HepG2 (cell line): ENCODE data around the gene PRCD. TPM values are rescaled to one million over a fixed set of nuclear protein-coding genes. Genes with fewer than 3 reads are reported as not detected.

ENCODE experiments used
- ATF1 ChIP-seq: IDR thresholded peaks from 2 replicates; pipeline ENCODE4 v1.6.1; 2016; ENCODE audit warnings: mild to moderate bottlenecking, control low read depth
- CENPX ChIP-seq: sonication (generic); formaldehyde crosslinking; IDR thresholded peaks from 2 replicates; pipeline ENCODE4 v1.9.0; 2021; ENCODE audit warnings: mild to moderate bottlenecking, missing genetic modification reagents, moderate library complexity
- HES4 ChIP-seq: sonication (generic); formaldehyde crosslinking; IDR thresholded peaks from 2 replicates; pipeline ENCODE4 v1.9.0; 2021; ENCODE audit warnings: mild to moderate bottlenecking, missing genetic modification reagents, borderline replicate concordance
- KLF9 ChIP-seq: IDR thresholded peaks from 2 replicates; pipeline ENCODE4 v1.6.1; 2016; ENCODE audit warnings: low read depth
- MAF1 ChIP-seq: sonication (generic); formaldehyde crosslinking; IDR thresholded peaks from 2 replicates; pipeline ENCODE4 v1.5.0; 2020; ENCODE audit warnings: missing genetic modification reagents, borderline replicate concordance
- NFYB ChIP-seq: sonication (generic); formaldehyde crosslinking; IDR thresholded peaks from 2 replicates; pipeline ENCODE4 v1.4.0; 2020; ENCODE audit warnings: missing genetic modification reagents
- SP2 ChIP-seq: sonication (generic); formaldehyde crosslinking; IDR thresholded peaks from 2 replicates; pipeline ENCODE4 v1.5.1; 2020; ENCODE audit warnings: mild to moderate bottlenecking, missing genetic modification reagents
- THAP11 ChIP-seq: IDR thresholded peaks from 2 replicates; pipeline ENCODE4 v1.6.1; 2016; ENCODE audit warnings: missing biosample characterization, missing genetic modification reagents
- YY1 ChIP-seq: IDR thresholded peaks from 2 replicates; pipeline ENCODE4 v1.6.1; 2011; ENCODE audit warnings: low read length, low read depth, moderate library complexity, mild to moderate bottlenecking; ENCODE audit not compliant: insufficient read depth, insufficient replicate concordance
- ZNF256 ChIP-seq: sonication (generic); formaldehyde crosslinking; conservative IDR thresholded peaks from 2 replicates; pipeline ENCODE4 v1.4.0; 2020; ENCODE audit warnings: missing genetic modification reagents
- ZNF614 ChIP-seq: IDR thresholded peaks from 2 replicates; pipeline ENCODE4 v1.6.1; 2018; ENCODE audit warnings: missing biosample characterization, missing genetic modification reagents, inconsistent platforms, borderline replicate concordance
- ZNF781 ChIP-seq: sonication (generic); formaldehyde crosslinking; IDR thresholded peaks from 2 replicates; pipeline ENCODE4 v1.5.1; 2020; ENCODE audit warnings: borderline replicate concordance, mild to moderate bottlenecking, missing genetic modification reagents; ENCODE audit errors: not compliant biosample characterization
- polyA plus RNA-seq, 8 experiments: library from polyadenylated mRNA; depleted of rRNA in 3 of 8; stranded (reverse) in 7 of 8; unstranded in 1 of 8; fragments of >200 nt; fragmentation: Illumina TruSeq in 4 of 8; extraction: Trizol in 4 of 8; gene quantifications; 2 replicates each; pipeline versions ENCODE4 v1.2.1 to v1.2.3, GENCODE V29; 2011 to 2016; ENCODE audit warnings: low read depth in 4 of 8, missing spikeins in 1 of 8, mixed read lengths in 1 of 8; ENCODE audit not compliant: insufficient read depth in 1 of 8
- total RNA-seq, 5 experiments: library from RNA; depleted of rRNA; stranded (reverse); fragments of >200 nt; fragmentation: Illumina TruSeq; extraction: Trizol; gene quantifications; 2 replicates each; pipeline ENCODE4 v1.2.3, GENCODE V29; 2016; ENCODE audit warnings: low read depth in 1 of 5
- TF ChIP-seq, protein P1 (sequence below): sonication (generic); formaldehyde crosslinking; IDR thresholded peaks from 2 replicates; pipeline ENCODE4 v1.4.0; 2020; ENCODE audit warnings: mild to moderate bottlenecking, missing genetic modification reagents, borderline replicate concordance
- TF ChIP-seq, protein P2 (sequence below): sonication (generic); formaldehyde crosslinking; IDR thresholded peaks from 2 replicates; pipeline ENCODE4 v1.4.0; 2020; ENCODE audit warnings: missing genetic modification reagents
- TF ChIP-seq, protein P3 (sequence below): sonication (generic); formaldehyde crosslinking; IDR thresholded peaks from 2 replicates; pipeline ENCODE4 v1.9.0; 2021; ENCODE audit warnings: mild to moderate bottlenecking, missing genetic modification reagents

Gene PRCD
- total and polyA plus RNA-seq, 2 of the 13 experiments (the other 11 are each of a cell fraction or from before 2014, with no cell fraction given): 0.51 TPM; not detected in 1

DNA sequence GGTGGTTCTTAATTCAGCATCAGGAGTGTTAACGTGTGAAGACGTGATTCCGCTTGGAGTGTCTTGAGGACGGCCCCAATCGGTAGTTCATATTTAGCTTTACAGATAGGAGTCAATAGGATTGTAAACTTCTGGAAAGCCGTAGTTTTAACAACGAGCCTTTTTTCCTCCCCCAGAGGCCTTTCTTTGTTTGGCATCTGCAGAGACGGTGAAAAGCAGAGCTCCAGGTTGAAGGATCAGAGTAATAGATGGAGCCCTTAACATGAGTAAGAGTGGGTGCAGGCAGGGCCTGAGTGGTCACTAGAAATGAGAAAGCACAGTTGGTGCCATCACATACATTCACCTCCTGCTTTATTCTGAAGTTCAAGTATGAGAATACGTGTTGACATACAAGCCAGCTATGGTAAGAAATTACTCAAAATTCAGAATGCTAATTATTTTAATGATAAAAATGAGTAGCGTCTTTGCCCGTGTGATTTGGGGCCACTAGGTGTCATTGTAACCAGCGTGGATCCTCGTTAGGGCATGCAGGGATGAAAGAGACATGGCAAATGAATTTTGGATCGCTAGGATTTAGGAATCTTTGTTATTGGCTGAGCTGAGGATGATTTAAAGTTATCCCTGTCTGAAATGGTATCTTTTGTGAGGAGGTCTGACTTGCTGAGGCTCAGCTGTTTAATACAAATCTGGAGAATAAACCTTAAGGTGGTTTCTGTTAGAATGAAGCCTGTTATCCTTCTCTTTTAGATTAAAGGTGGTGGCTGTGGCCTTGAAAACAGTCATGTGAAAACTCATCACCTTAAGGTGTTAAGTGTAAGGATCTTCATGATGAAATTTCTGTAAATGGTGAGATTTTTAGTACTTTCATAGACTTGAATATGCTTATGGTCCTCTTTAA is 18.6 kb downstream of the PRCD start (continued):
- TF ChIP-seq, protein P1, sequence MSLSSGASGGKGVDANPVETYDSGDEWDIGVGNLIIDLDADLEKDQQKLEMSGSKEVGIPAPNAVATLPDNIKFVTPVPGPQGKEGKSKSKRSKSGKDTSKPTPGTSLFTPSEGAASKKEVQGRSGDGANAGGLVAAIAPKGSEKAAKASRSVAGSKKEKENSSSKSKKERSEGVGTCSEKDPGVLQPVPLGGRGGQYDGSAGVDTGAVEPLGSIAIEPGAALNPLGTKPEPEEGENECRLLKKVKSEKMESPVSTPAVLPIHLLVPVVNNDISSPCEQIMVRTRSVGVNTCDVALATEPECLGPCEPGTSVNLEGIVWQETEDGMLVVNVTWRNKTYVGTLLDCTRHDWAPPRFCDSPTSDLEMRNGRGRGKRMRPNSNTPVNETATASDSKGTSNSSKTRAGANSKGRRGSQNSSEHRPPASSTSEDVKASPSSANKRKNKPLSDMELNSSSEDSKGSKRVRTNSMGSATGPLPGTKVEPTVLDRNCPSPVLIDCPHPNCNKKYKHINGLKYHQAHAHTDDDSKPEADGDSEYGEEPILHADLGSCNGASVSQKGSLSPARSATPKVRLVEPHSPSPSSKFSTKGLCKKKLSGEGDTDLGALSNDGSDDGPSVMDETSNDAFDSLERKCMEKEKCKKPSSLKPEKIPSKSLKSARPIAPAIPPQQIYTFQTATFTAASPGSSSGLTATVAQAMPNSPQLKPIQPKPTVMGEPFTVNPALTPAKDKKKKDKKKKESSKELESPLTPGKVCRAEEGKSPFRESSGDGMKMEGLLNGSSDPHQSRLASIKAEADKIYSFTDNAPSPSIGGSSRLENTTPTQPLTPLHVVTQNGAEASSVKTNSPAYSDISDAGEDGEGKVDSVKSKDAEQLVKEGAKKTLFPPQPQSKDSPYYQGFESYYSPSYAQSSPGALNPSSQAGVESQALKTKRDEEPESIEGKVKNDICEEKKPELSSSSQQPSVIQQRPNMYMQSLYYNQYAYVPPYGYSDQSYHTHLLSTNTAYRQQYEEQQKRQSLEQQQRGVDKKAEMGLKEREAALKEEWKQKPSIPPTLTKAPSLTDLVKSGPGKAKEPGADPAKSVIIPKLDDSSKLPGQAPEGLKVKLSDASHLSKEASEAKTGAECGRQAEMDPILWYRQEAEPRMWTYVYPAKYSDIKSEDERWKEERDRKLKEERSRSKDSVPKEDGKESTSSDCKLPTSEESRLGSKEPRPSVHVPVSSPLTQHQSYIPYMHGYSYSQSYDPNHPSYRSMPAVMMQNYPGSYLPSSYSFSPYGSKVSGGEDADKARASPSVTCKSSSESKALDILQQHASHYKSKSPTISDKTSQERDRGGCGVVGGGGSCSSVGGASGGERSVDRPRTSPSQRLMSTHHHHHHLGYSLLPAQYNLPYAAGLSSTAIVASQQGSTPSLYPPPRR: no peak
- TF ChIP-seq, protein P2, sequence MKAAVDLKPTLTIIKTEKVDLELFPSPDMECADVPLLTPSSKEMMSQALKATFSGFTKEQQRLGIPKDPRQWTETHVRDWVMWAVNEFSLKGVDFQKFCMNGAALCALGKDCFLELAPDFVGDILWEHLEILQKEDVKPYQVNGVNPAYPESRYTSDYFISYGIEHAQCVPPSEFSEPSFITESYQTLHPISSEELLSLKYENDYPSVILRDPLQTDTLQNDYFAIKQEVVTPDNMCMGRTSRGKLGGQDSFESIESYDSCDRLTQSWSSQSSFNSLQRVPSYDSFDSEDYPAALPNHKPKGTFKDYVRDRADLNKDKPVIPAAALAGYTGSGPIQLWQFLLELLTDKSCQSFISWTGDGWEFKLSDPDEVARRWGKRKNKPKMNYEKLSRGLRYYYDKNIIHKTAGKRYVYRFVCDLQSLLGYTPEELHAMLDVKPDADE (CRISPR knock-in tag): no peak
- TF ChIP-seq ZNF614: no peak
- no peak for TF ChIP-seq CENPX
- TF ChIP-seq ZNF256 (CRISPR knock-in tag): peak; percentile 50; the same call in 1 of the 2 replicates
- peak; percentile 38; the same call in 1 of the 2 replicates for TF ChIP-seq ATF1 (CRISPR knock-in tag)
- no peak for TF ChIP-seq ZNF781 (CRISPR knock-in tag)
- no peak for TF ChIP-seq HES4 (CRISPR knock-in tag)
- TF ChIP-seq NFYB (CRISPR knock-in tag): no peak
- TF ChIP-seq KLF9 (CRISPR knock-in tag): 0 out of 2 replicates have a peak, but pooled peaks have one; percentile 4
- peak; percentile 5; the same call in 1 of the 2 replicates for TF ChIP-seq SP2 (CRISPR knock-in tag)
- no peak for TF ChIP-seq MAF1
- TF ChIP-seq, protein P3, sequence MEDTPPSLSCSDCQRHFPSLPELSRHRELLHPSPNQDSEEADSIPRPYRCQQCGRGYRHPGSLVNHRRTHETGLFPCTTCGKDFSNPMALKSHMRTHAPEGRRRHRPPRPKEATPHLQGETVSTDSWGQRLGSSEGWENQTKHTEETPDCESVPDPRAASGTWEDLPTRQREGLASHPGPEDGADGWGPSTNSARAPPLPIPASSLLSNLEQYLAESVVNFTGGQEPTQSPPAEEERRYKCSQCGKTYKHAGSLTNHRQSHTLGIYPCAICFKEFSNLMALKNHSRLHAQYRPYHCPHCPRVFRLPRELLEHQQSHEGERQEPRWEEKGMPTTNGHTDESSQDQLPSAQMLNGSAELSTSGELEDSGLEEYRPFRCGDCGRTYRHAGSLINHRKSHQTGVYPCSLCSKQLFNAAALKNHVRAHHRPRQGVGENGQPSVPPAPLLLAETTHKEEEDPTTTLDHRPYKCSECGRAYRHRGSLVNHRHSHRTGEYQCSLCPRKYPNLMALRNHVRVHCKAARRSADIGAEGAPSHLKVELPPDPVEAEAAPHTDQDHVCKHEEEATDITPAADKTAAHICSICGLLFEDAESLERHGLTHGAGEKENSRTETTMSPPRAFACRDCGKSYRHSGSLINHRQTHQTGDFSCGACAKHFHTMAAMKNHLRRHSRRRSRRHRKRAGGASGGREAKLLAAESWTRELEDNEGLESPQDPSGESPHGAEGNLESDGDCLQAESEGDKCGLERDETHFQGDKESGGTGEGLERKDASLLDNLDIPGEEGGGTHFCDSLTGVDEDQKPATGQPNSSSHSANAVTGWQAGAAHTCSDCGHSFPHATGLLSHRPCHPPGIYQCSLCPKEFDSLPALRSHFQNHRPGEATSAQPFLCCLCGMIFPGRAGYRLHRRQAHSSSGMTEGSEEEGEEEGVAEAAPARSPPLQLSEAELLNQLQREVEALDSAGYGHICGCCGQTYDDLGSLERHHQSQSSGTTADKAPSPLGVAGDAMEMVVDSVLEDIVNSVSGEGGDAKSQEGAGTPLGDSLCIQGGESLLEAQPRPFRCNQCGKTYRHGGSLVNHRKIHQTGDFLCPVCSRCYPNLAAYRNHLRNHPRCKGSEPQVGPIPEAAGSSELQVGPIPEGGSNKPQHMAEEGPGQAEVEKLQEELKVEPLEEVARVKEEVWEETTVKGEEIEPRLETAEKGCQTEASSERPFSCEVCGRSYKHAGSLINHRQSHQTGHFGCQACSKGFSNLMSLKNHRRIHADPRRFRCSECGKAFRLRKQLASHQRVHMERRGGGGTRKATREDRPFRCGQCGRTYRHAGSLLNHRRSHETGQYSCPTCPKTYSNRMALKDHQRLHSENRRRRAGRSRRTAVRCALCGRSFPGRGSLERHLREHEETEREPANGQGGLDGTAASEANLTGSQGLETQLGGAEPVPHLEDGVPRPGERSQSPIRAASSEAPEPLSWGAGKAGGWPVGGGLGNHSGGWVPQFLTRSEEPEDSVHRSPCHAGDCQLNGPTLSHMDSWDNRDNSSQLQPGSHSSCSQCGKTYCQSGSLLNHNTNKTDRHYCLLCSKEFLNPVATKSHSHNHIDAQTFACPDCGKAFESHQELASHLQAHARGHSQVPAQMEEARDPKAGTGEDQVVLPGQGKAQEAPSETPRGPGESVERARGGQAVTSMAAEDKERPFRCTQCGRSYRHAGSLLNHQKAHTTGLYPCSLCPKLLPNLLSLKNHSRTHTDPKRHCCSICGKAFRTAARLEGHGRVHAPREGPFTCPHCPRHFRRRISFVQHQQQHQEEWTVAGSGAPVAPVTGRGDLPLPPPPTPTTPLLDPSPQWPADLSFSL (CRISPR knock-in tag): no peak
- TF ChIP-seq YY1: no peak
- TF ChIP-seq THAP11: peak; percentile 53; the same call in 1 of the 2 replicates
